WI38 (cell line): Measurements from ENCODE around the gene SLC6A4.

Experiments
- H3K4me3 ChIP-seq: 2 replicates; pipeline ENCODE4 v1.5.1; 2011; ENCODE audit warnings: low read depth, mild to moderate bottlenecking, control low read depth, low read length
- CTCF ChIP-seq: IDR thresholded peaks from 2 replicates; pipeline ENCODE4 v1.5.1; 2012; ENCODE audit warnings: low read depth, mild to moderate bottlenecking, control low read depth, low read length

The SLC6A4 gene

GRCh38 chr17:30235386-30236296 is at the start of gene SLC6A4:
TSS of gene SLC6A4 (minus strand) at chr17:30235697. CDS start at chr17:30221958, 13,739 bp downstream.
- peak within 1 kb of the TSS; percentile 50 for H3K4me3 ChIP-seq
- TF ChIP-seq CTCF, result no peak

GRCh38 chr17:30279156-30279555 is 43.7 kb upstream of the SLC6A4 start:
- H3K4me3 ChIP-seq, result no peak overlapping the region
- TF ChIP-seq CTCF, result no peak

GRCh38 chr17:30278032-30278431 is 42.5 kb upstream of the SLC6A4 start:
- peak; percentile 23; the same call in 1 of the 2 replicates for TF ChIP-seq CTCF
- H3K4me3 ChIP-seq, result no peak overlapping the region

- TF ChIP-seq CTCF, result no peak
- no peak overlapping the region for H3K4me3 ChIP-seq
Observed at GRCh38 chr17:30275911-30276310, 40.4 kb upstream of the SLC6A4 start.

- no peak for TF ChIP-seq CTCF
Observed at GRCh38 chr17:30274887-30275286, 39.4 kb upstream of the SLC6A4 start.

GRCh38 chr17:30273373-30273772 is 37.9 kb upstream of the SLC6A4 start:
- TF ChIP-seq CTCF, result no peak
- no peak overlapping the region for H3K4me3 ChIP-seq

More at GRCh38 chr17:30274887-30275286, 39.4 kb upstream of the SLC6A4 start:
- H3K4me3 ChIP-seq, result no peak overlapping the region

GRCh38 chr17:30271102-30271501 is 35.6 kb upstream of the SLC6A4 start:
- no peak overlapping the region for H3K4me3 ChIP-seq
- no peak for TF ChIP-seq CTCF
